ENCODE data around the gene THG1L. TPM values are rescaled to one million over a fixed set of nuclear protein-coding genes. Genes with fewer than 3 reads are reported as not detected.
"Not testable (repeated sequence)": the region's sequence is repeated elsewhere in the genome, so short reads cannot be mapped to it uniquely, and the experiment has no call there.

THG1L gene
- total RNA-seq, 2 donors from 2014 or later = 33.4 to 35.7 TPM

GRCh38 chr5:157710431-157710830, 20.8 kb upstream of the THG1L start:
- no peaks in the 10 kb centered on the region for H3K9me3 Mint-ChIP-seq
- H3K4me3 Mint-ChIP-seq = no peak overlapping the region
- peak in 1 of 2 donors; percentile 65 for ATAC-seq (replicated peaks in 1 of 2)
- H3K36me3 Mint-ChIP-seq (ENCODE audit: insufficient read depth in 2 of 2) = no peaks in the 10 kb centered on the region
- no peak overlapping the region for H3K27ac Mint-ChIP-seq
- peaks cover 15% of the 10 kb centered on the region for H3K27me3 Mint-ChIP-seq (ENCODE audit: low read depth)
- peaks cover 28% of the 10 kb centered on the region for H3K4me1 Mint-ChIP-seq (ENCODE audit: low read depth)
- DNase-seq = no peak

GRCh38 chr5:157710882-157711281, 20.3 kb upstream of the THG1L start:
- no peaks in the 10 kb centered on the region for H3K36me3 Mint-ChIP-seq (ENCODE audit: insufficient read depth in 2 of 2)

GRCh38 chr5:157713830-157714595, 17.2 kb upstream of the THG1L start:
- ATAC-seq (replicated peaks in 1 of 2) (no peak), DNase-seq (no peak)
- Mint-ChIP-seq H3K27me3 (ENCODE audit: low read depth) (peaks cover 12% of the 10 kb centered on the region), H3K36me3 (ENCODE audit: insufficient read depth in 2 of 2) (no peaks in the 10 kb centered on the region), H3K27ac (no peak overlapping the region), H3K4me3 (no peak overlapping the region), H3K4me1 (ENCODE audit: low read depth) (peaks cover 48% of the 10 kb centered on the region), H3K9me3 (no peaks in the 10 kb centered on the region)

More at GRCh38 chr5:157710882-157711281, 20.3 kb upstream of the THG1L start:
- Mint-ChIP-seq H3K9me3 (no peaks in the 10 kb centered on the region), H3K4me3 (no peak overlapping the region), H3K27ac (peak overlapping the region; percentile 65), H3K4me1 (ENCODE audit: low read depth) (peaks cover 28% of the 10 kb centered on the region), H3K27me3 (ENCODE audit: low read depth) (peaks cover 15% of the 10 kb centered on the region)
- DNase-seq (no peak), ATAC-seq (replicated peaks in 1 of 2) (peak; percentile 56 to 90)

- Mint-ChIP-seq H3K9me3 (no peaks in the 10 kb centered on the region), H3K27ac (no peak overlapping the region), H3K4me3 (no peak overlapping the region), H3K27me3 (ENCODE audit: low read depth) (peaks cover 7% of the 10 kb centered on the region), H3K4me1 (ENCODE audit: low read depth) (peaks cover 48% of the 10 kb centered on the region), H3K36me3 (ENCODE audit: insufficient read depth in 2 of 2) (no peaks in the 10 kb centered on the region)
- DNase-seq (no peak), ATAC-seq (replicated peaks in 1 of 2) (no peak)
Observed at GRCh38 chr5:157714596-157714864, 16.7 kb upstream of the THG1L start.

GRCh38 chr5:157718519-157718918, 12.7 kb upstream of the THG1L start:
- ATAC-seq (replicated peaks in 1 of 2) = peak; percentile 63 to 68
- Mint-ChIP-seq H3K4me3 (peak overlapping the region in 1 of 2 donors; percentile 15), H3K27me3 (ENCODE audit: low read depth) (no peaks in the 10 kb centered on the region), H3K9me3 (no peaks in the 10 kb centered on the region), H3K4me1 (ENCODE audit: low read depth) (peaks cover 31% of the 10 kb centered on the region), H3K36me3 (ENCODE audit: insufficient read depth in 2 of 2) (peaks cover 4 to 6% of the 10 kb centered on the region in 2 donors), H3K27ac (no peak overlapping the region)
- peak in 1 of 2 donors; percentile 28 for DNase-seq

- DNase-seq (no peak), ATAC-seq (replicated peaks in 1 of 2) (no peak)
- no peak overlapping the region for H3K27ac Mint-ChIP-seq
- peaks cover 4 to 6% of the 10 kb centered on the region in 2 donors for H3K36me3 Mint-ChIP-seq (ENCODE audit: insufficient read depth in 2 of 2)
- no peaks in the 10 kb centered on the region for H3K9me3 Mint-ChIP-seq
- H3K4me1 Mint-ChIP-seq (ENCODE audit: low read depth) = peaks cover 29% of the 10 kb centered on the region
- no peak overlapping the region for H3K4me3 Mint-ChIP-seq
- H3K27me3 Mint-ChIP-seq (ENCODE audit: low read depth) = no peaks in the 10 kb centered on the region
Observed at GRCh38 chr5:157719245-157719644, 12.0 kb upstream of the THG1L start.

- Mint-ChIP-seq H3K27ac (no peak overlapping the region), H3K4me1 (ENCODE audit: low read depth) (peaks cover 20% of the 10 kb centered on the region), H3K36me3 (ENCODE audit: insufficient read depth in 2 of 2) (peaks cover 6 to 7% of the 10 kb centered on the region in 2 donors), H3K9me3 (peaks cover 2 to 4% of the 10 kb centered on the region in 2 donors), H3K4me3 (no peak overlapping the region), H3K27me3 (ENCODE audit: low read depth) (no peaks in the 10 kb centered on the region)
- no peak for DNase-seq
- no peak for ATAC-seq (replicated peaks in 1 of 2)
Observed at GRCh38 chr5:157721159-157721558, 10.1 kb upstream of the THG1L start.

GRCh38 chr5:157722895-157723294, 8.3 kb upstream of the THG1L start:
- H3K36me3 Mint-ChIP-seq (ENCODE audit: insufficient read depth in 2 of 2); H3K9me3 Mint-ChIP-seq; H3K27ac Mint-ChIP-seq; H3K4me3 Mint-ChIP-seq; ATAC-seq (replicated peaks in 1 of 2); H3K27me3 Mint-ChIP-seq (ENCODE audit: low read depth); DNase-seq: not testable (repeated sequence)
- peaks cover 10% of the 10 kb centered on the region for H3K4me1 Mint-ChIP-seq (ENCODE audit: low read depth)

- peaks cover 24% of the 10 kb centered on the region for H3K4me1 Mint-ChIP-seq (ENCODE audit: low read depth)
- H3K27me3 Mint-ChIP-seq (ENCODE audit: low read depth); DNase-seq; ATAC-seq (replicated peaks in 1 of 2); H3K9me3 Mint-ChIP-seq; H3K4me3 Mint-ChIP-seq; H3K27ac Mint-ChIP-seq: not testable (repeated sequence)
- H3K36me3 Mint-ChIP-seq (ENCODE audit: insufficient read depth in 2 of 2) = peaks cover 6 to 10% of the 10 kb centered on the region in 2 donors
Observed at GRCh38 chr5:157726607-157727006, 4.6 kb upstream of the THG1L start.

GRCh38 chr5:157727858-157728257, 3.4 kb upstream of the THG1L start:
- H3K36me3 Mint-ChIP-seq (ENCODE audit: insufficient read depth in 2 of 2); H3K27me3 Mint-ChIP-seq (ENCODE audit: low read depth); H3K27ac Mint-ChIP-seq; H3K4me3 Mint-ChIP-seq; DNase-seq; ATAC-seq (replicated peaks in 1 of 2); H3K9me3 Mint-ChIP-seq: not testable (repeated sequence)
- H3K4me1 Mint-ChIP-seq (ENCODE audit: low read depth) = peaks cover 36% of the 10 kb centered on the region

- ATAC-seq (replicated peaks in 1 of 2) = peak; percentile 50 to 55
- H3K36me3 Mint-ChIP-seq (ENCODE audit: insufficient read depth in 2 of 2) = peaks cover 0 to 6% of the 10 kb centered on the region in 2 donors
- peaks cover 2 to 4% of the 10 kb centered on the region in 2 donors for H3K9me3 Mint-ChIP-seq
- peaks cover 40% of the 10 kb centered on the region for H3K4me1 Mint-ChIP-seq (ENCODE audit: low read depth)
- peak overlapping the region; percentile 22 for H3K27ac Mint-ChIP-seq
- H3K27me3 Mint-ChIP-seq (ENCODE audit: low read depth) = no peaks in the 10 kb centered on the region
- peak overlapping the region; percentile 5 to 16 for H3K4me3 Mint-ChIP-seq
- DNase-seq = no peak
Observed at GRCh38 chr5:157729858-157730257, 1.4 kb upstream of the THG1L start.

GRCh38 chr5:157730900-157731271, 334 bp upstream of the THG1L start:
- ATAC-seq (replicated peaks in 1 of 2) = no peak
- peaks cover 0 to 3% of the 10 kb centered on the region in 2 donors for H3K36me3 Mint-ChIP-seq (ENCODE audit: insufficient read depth in 2 of 2)
- no peak for DNase-seq
- peaks cover 40% of the 10 kb centered on the region for H3K4me1 Mint-ChIP-seq (ENCODE audit: low read depth)
- H3K4me3 Mint-ChIP-seq = peak overlapping the region; percentile 84 to 94
- peak overlapping the region; percentile 82 for H3K27ac Mint-ChIP-seq
- H3K27me3 Mint-ChIP-seq (ENCODE audit: low read depth) = no peaks in the 10 kb centered on the region
- no peaks in the 10 kb centered on the region for H3K9me3 Mint-ChIP-seq

GRCh38 chr5:157732130-157732514, 902 bp downstream of the THG1L start:
- ATAC-seq (replicated peaks in 1 of 2) (no peak), DNase-seq (no peak)
- peak overlapping the region; percentile 84 to 94 for H3K4me3 Mint-ChIP-seq
- no peaks in the 10 kb centered on the region for H3K27me3 Mint-ChIP-seq (ENCODE audit: low read depth)
- H3K36me3 Mint-ChIP-seq (ENCODE audit: insufficient read depth in 2 of 2) = peaks cover 0 to 3% of the 10 kb centered on the region in 2 donors
- no peak overlapping the region for H3K27ac Mint-ChIP-seq
- peaks cover 40% of the 10 kb centered on the region for H3K4me1 Mint-ChIP-seq (ENCODE audit: low read depth)
- no peaks in the 10 kb centered on the region for H3K9me3 Mint-ChIP-seq
